ENCODE measurements around the gene HIVEP2.
"Not testable (repeated sequence)": the region's sequence is repeated elsewhere in the genome, so short reads cannot be mapped to it uniquely, and the experiment has no call there.

Gene HIVEP2, protein sequence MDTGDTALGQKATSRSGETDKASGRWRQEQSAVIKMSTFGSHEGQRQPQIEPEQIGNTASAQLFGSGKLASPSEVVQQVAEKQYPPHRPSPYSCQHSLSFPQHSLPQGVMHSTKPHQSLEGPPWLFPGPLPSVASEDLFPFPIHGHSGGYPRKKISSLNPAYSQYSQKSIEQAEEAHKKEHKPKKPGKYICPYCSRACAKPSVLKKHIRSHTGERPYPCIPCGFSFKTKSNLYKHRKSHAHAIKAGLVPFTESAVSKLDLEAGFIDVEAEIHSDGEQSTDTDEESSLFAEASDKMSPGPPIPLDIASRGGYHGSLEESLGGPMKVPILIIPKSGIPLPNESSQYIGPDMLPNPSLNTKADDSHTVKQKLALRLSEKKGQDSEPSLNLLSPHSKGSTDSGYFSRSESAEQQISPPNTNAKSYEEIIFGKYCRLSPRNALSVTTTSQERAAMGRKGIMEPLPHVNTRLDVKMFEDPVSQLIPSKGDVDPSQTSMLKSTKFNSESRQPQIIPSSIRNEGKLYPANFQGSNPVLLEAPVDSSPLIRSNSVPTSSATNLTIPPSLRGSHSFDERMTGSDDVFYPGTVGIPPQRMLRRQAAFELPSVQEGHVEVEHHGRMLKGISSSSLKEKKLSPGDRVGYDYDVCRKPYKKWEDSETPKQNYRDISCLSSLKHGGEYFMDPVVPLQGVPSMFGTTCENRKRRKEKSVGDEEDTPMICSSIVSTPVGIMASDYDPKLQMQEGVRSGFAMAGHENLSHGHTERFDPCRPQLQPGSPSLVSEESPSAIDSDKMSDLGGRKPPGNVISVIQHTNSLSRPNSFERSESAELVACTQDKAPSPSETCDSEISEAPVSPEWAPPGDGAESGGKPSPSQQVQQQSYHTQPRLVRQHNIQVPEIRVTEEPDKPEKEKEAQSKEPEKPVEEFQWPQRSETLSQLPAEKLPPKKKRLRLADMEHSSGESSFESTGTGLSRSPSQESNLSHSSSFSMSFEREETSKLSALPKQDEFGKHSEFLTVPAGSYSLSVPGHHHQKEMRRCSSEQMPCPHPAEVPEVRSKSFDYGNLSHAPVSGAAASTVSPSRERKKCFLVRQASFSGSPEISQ (N-terminal part only)

DNA sequence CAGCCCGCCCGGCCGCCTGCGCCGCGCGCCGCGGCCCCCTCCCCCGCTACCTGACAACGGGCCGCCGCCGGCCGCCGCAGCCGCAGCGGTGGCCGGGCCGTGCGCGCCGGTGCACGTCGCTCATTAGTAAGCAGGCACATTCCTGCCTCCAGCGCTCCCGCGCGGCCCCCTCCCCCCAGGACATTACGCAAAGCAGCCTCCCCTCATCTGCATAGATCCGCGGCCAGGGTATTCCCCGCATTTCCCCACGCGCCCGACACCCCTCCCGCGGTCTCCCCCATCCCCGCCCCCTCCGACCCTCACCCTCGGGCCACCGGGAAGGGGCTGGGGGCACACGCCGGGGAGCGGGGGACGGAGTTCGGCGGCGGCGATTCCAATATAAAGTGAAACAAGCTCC lies at the start of gene HIVEP2:
HIVEP2 (minus strand) TSS at position 128 of the 397 bp plus-strand sequence. CDS start 170,438 bp downstream, outside the sequence.
- peak; percentile 96 for DNase-seq (ENCODE audit: low read depth, low spot score)

DNA sequence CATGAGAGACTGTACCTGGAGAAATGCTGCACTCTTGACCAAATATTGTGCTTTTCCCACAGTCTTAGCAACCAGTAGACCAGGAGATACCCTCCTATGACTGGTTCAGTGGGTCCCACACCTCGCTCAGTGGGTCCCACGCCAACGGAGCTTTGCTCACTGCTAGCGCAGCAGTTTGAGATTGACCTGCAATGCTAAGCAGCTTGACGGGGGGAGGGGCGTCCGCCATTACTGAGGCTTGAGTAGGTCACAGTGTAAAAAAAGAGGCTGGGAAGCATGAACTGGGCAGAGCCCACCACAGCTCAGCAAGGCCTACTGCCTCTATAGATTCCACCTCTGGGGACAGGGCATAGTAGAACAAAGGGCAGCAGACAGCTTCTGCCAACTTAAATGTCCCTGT lies 49.0 kb upstream of the HIVEP2 start:
- no peak for DNase-seq (ENCODE audit: low read depth, low spot score)

DNA sequence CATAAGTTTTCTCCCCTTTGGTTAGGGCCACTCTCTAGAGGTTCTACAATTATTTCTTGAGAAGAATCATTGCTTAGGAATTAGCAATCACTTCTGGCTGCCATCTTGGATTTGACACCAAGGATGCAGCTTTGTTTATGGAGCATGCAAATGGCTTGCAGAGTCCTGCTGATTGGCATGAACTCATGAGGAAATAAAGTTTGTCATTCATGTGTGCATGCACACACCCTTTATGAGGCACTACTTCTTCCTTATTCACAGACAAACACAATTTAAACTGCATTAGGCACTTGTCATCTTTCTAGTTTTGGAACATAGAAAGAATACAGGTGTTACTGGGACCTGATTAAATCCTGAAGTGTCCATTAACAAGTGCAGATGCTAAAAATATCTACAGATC lies 42.5 kb upstream of the HIVEP2 start:
- no peak for DNase-seq (ENCODE audit: low read depth, low spot score)

DNA sequence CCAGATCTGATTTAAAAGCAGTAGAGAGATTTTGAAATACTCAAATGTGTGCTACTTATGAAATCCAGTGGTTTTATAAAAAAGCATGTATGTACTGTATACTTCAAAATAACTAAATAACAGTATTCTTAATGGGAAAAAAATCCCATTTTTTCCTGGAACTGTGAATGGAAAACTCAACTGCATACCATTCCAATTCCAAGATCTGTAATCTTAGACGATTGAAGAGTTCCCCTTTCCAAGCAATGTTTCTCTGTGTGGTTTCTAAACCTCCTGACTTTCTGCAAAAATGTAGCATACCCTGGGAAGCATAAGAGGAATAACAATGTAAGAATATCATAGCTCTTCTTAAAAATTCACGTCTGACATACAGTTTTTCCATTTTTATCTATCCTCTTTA lies 40.3 kb upstream of the HIVEP2 start:
- no peak for DNase-seq (ENCODE audit: low read depth, low spot score)

DNA sequence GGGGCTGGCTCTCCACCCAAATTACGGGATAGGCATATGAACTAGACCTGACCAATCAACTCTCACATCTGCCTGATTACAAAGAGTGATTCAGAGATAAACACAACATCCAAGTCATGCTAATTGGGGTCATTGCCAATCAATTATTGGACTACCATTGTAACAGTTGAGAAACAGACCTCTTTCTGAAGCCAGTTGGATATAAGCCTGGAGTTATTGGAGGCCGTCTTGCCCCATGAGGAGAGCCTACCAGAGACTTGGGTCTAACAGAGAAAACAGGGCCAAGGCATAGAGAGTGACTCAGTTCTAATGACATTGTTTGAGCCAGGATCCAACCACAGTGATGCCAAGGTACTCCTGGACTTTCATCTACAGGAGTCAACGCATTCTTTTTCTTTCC lies 39.4 kb upstream of the HIVEP2 start:
- no peak for DNase-seq (ENCODE audit: low read depth, low spot score)

DNA sequence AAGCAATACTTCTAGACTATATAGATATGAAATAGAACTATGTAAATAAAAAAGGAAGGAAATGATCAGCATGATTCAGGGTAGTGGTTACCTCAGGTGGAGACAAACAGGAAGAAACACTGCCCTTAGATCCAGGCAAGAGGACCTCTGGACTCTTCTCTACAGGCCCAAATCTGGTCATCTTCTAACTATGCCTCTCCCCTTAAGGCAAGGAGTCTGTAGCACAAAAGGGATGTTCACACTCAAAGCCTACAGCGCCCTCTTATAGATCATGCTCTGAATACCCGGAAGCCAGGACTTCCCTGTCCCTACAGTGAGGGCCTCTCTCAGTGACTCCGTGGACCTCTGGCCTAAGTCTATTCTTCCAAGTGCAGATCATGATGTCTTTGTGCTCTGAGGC lies 30.4 kb upstream of the HIVEP2 start:
- no peak for DNase-seq (ENCODE audit: low read depth, low spot score)

DNA sequence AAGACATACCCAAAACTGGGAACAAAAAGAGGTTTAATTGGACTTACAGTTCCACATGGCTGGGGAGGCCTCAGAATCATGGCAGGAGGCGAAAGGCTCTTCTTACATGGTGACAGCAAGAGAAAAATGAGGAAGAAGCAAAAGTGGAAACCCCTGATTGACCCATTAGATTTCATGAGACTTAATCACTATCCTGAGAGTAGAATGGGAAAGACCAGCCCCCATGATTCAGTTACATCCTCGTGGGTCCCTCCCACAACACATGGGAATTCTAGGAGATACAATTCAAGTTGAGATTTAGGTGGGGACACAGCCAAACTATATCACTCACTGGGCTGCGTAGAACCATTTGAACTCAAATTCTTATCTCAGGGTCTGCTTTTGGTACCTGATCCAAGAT lies 26.0 kb upstream of the HIVEP2 start:
- DNase-seq (ENCODE audit: low read depth, low spot score), result not testable (repeated sequence)

DNA sequence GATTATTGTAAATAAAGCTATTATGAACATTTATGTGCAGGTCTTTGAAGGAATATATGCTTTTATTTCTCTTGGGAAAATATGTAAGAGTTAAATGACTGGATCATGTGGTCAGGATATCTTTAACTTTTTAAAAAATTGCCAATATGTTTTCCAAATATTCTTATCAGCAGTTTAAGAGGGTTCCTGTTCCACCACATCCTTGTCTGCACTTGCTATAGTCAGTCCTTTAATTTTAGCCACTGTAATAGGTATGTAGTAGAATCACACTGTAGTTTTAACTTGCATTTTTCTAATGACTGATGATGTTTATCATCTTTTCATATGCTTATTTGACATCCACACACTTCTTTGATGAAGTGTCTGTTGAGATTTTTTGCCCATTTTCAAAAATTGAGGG lies 23.6 kb upstream of the HIVEP2 start:
- no peak for DNase-seq (ENCODE audit: low read depth, low spot score)

DNA sequence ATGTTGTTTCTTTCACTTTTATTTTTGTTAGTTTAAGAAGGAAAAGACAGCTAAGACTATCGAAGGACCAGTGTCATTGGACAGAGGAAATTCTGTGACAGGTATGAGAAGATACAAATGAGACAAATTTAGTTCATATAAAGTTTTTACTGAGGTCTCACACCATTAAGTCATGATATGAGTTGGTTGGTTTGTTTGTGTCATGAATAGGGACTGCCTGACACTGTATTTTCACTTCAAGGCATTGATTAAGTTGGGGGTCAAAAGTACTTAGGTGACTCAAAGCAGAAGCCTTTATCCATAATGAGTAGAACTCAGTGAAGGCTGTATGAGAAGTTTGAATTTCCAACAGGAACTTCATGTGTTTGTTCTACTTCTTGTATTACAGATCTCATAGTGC lies 21.3 kb upstream of the HIVEP2 start:
- DNase-seq (ENCODE audit: low read depth, low spot score), result no peak

DNA sequence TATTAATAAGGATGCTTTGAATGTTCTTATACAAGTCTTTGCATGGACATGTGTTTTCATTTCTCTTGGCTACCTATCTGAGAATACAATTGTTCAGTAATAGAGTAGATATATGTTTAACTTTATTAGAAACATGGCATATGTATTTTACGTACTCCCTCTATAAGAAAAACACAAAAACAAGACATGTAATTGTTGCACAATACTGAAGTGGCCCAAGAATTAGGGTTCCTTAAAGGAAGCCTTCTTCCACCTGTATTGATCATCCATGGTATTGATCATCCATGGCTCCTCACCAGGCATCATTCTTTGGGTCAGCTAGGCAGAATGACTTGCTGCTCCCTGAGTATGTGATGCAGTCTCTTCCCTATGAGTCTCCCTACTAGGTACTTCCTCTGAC lies 20.2 kb upstream of the HIVEP2 start:
- no peak for DNase-seq (ENCODE audit: low read depth, low spot score)

DNA sequence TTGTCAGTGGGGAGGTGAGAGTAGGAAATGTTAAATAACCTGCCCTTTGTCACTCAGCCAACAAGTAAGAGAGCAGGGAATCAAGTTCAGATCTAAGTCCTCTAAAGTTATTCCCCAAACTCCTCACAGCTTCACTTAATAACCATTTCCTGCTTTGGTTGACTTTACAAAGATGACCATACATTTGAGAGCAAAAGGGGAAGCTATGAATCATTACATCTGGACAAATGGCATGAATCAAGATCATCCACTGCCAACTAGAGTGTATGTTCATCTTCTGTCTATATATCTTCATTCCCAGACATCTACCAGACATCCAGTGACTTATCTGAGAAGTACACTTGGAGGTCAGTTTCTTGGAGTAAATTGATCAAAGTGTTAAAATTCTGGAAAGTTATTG lies 15.1 kb upstream of the HIVEP2 start:
- no peak for DNase-seq (ENCODE audit: low read depth, low spot score)

DNA sequence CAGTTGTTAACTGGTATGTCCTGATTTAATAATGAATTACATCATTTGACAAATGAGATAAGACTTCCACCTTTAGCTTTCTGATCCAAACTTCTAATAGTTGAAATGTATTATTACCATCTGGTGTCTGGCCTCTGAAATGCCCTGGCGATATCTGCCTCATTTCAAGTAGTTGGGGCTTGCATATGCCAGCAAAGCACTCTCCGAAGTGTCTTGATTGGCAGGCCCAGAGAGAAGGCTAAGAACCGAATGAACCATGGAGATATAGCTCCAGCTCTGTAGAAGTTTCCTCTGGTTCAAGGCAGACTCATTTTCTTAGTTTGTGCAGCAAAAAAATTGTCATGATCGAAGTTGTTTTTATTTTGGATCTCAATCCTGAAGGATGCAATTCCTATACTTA lies 13.4 kb upstream of the HIVEP2 start:
- DNase-seq (ENCODE audit: low read depth, low spot score), result no peak

DNA sequence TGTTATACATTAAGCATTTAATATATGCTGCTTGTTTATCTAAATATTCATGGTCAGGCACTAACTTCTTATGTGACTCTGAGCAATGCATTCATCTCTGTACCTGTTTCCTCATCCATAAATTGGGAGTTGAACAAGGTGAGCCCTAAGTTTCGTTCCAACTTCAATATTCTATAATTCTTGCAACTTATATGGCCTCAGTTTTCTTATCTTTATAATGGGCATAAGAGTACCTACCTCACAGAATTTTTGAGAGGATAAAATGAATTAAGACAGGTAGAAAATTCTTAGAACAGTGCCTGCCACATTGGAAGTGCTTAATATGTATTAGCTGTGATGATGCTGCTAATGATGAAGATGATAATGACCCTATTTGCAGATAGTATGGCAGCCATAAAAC lies 11.8 kb upstream of the HIVEP2 start:
- no peak for DNase-seq (ENCODE audit: low read depth, low spot score)

DNA sequence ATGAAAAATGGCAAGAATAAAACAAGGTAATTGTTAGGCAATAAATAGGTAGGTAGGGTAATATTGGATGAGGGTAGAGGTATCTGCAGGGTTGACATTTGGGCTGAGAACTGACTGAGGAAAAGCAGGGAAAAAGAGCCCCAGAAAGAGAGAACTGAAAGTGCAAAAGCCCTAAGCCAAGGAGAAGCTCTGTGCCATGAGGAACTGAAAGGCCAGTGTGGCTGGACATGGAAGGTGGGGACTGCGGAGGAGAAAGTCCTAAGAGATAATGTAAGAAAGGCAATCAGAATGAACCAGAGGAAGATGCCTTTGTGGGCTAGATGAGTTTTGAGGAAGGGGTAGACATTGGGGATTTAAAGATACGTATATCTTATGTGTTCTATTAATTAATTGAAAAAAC lies 9.9 kb upstream of the HIVEP2 start:
- no peak for DNase-seq (ENCODE audit: low read depth, low spot score)

DNA sequence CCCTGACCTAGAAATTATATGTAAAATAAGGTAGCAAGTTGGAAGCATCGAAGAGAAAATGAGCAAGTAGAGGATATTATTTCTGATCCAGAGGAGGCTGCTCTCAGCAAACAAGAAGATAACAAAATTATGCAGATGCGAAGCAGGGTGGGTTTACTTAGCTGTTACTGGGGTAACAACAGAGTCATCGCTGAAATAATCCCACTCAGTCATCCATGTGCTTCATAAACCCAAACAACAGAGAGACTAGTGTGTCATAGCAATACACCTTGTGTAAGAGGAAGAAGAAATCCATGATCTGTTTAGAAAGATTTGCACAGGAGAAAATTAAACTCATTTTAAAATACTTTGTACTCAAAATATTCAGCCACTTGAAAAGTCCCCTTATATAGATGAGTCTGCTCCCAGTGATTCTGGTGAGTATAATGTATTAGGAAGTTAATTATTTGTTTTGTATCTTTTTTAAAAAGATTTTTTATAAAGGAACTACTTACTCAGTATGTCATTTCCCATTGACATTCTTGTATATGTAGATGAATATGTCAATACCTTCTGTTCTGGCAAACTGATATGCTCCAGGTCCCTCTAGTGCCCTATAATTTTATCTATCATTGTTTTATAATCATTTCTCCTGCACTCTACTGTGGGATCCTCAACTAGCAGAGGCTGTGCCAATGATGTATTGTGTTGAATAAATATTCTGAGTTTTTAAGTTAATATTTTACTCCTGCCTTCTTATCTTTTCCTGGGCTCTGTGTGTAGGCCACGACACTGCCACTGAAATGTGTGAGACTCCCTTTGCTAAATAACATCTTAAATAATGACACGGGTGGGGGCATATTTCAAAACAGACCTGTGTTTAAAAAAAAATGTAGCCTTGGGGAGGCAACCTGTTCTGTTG lies 8.6 kb upstream of the HIVEP2 start:
- DNase-seq (ENCODE audit: low read depth, low spot score), result no peak

DNA sequence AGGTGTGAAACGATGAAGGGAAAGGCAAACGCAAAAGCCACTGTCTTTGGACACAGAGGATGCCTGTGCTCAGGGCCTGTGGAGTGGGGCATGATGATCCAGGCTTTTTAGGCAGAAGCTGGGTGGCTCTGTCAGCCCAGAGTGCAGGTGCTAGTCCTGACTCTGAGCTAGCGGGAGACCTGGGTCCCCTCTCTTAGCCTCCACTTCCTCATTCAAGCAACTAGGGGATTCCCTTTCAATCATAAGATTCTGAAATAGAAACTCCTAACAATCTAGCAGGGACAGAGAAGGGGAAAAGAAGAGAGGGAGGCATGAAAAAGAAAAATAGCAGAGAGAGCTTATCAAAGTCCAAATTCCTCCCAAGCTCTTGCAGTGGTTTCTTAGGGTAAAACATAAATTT lies 7.6 kb upstream of the HIVEP2 start:
- no peak for DNase-seq (ENCODE audit: low read depth, low spot score)

DNA sequence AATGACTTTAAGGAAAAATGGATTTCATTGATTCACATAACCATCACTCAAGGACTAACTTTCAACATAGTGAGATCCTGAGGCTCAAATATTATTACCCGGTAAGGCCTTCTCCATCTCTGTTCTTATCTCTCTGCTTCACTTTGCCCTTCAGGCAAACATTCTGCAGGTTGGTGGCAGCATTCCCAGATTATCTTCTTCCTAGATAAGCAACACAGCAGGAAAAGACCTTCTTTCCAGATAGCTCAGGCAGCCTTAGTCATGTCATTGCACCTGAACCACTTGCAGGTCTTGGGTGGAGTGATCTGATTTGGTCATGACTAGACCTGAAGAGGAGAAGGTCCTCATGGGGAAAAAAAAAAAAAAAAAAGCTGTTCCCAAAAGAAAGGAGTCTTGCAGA lies 5.3 kb upstream of the HIVEP2 start:
- DNase-seq (ENCODE audit: low read depth, low spot score), result no peak

DNA sequence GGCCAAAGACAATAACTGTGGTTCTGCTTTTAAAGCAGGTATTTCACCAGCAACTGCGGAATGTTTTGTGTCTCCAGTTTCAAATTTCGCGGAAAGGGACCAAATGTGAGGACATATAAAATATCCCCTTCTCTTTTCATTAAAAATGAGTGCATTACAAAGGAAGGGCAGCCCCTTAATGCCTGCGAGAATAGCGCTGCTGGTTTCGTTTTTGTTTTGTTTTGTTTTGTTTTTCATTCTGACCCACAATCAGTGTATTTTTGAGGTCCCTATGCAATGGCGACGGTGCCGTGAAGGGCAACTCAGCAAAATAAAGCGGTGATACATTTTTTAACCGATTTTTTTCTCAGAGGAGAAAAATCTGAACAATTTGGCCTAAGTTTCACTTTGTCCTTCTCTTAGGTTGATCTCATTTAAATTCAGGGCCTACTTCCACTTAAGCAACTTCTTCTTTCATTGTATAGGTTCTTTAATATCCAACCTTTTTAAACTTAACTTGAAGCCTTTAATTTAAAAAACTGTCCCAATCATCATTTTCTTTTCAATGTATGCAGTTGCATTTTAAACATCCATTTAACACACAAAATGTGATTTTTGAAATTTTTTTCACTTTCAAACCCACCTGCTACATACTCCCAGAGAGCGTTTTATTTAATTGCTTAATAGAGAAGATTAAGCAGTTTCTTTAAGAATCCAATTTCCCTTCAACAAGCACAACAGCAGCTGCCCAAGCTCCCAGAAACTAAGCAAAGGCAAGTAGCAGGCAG lies 2.9 kb upstream of the HIVEP2 start:
- DNase-seq (ENCODE audit: low read depth, low spot score), result no peak

DNA sequence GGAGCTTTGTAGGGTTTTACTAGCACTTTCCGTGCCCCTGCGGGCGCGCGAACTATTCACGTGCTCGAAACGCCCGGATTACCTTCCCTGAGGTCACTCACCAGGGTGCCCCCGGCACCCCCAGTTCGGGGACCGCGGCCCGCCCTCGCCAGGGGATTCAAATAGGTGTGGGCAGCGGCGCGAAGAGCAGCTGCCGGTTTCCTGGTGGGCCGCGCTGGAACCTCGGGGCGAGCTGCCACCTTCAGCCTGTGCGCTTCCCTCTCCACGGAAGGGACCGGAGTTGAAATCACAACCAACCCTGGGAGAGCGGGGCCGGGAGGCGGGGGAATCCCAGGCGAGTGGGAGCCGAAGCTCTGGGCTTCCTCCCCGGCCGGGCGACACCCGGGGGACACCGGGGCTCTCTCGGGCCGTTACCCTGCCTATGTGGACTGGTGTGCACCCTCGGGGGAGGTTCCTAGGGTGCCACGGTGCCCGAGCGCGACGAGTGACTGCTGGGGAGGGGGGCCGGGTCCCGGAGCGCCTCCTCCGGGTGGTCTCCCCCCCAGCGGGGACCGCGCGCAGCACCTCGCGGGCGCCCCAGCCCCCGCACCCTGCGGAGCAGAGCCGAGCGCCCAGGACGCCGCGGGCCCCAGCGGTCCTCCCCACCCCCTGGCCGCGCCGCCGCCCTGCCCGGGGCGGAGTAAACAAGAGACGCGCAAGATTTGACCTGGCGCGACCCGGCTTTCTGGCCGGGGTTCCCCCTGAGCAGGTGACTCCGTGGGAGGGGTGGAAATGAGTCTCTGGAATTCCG lies 2.1 kb upstream of the HIVEP2 start:
- peak; percentile 94 for DNase-seq (ENCODE audit: low read depth, low spot score)
